Measurements from ENCODE around the gene HOOK2.
A peak's percentile ranks its signal among the peaks of the same experiment; 100 is the strongest.

HOOK2 gene

DNA sequence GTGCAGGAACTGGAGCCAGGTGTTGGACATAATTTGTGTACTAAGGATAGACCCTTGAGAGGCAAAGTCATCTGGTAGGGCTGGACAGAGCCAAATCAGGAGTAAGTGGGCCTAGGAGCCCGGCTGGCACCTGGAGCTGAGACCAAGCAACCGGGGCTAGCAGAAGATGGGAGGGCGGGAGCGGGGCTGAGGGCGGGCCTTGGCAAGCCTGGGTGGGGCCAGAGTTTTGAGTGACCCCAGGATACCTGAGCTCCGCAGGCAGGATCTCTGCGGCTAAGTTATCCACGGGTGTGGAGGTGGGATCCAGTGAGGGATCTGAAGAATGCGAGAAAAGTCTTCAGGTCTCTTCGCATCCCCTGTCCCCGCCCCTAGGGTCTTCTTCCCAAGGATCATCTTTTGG is 8.2 kb downstream of the HOOK2 start:
- Histone ChIP-seq H3K4me2 (no peak overlapping the region), H3K27ac (no peak overlapping the region), H3K4me1 (ENCODE audit: low read depth, poor library complexity, severe bottlenecking) (peaks cover 3% of the 10 kb centered on the region), H3K36me3 (ENCODE audit: insufficient read depth) (no peaks in the 10 kb centered on the region), H4K20me1 (ENCODE audit: insufficient read depth) (no peaks in the 10 kb centered on the region), H3K79me2 (ENCODE audit: insufficient read depth, low read depth) (no peaks in the 10 kb centered on the region), H3K27me3 (ENCODE audit: insufficient read depth, low read depth) (no peaks in the 10 kb centered on the region), H3K4me3 (IDR thresholded peaks at IDR 0.05; ENCODE audit: insufficient read depth, low read depth, low read length) (no peak overlapping the region), H3K9ac (no peak overlapping the region), H2AFZ (ENCODE audit: low read depth) (no peak overlapping the region)
- TF ChIP-seq CTCF (conservative IDR thresholded peaks at IDR 0.05; ENCODE audit: low read depth, low read length) = no peak

DNA sequence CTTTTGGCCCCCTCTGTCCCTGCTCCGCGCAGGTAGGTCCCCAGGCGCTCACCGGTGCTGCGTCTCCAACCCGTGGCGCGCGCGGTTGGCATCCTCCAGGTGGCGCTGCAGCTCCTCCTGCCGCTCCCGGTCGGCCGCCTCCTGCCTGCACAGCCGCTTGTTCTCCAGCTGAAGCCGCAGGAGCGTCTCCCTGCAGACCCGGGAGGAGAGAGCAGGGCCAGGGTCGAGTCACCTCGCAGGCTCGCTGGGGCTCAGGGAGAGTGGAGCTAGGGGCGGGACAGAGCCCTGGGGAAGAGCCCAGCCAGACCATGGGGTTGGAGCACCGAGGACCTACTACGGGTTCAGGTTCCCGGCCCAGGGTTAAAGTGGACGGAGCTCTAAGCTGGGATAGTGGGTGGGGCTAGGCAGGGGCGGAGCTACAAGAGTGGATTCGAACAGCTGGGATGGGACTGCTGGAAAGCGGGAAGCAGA is 9.3 kb downstream of the HOOK2 start:
- no peak overlapping the region for H3K27ac ChIP-seq

GRCh38 chr19:12764698-12765097 is 10.7 kb downstream of the HOOK2 start:
- Histone ChIP-seq H3K27me3 (ENCODE audit: insufficient read depth, low read depth) (no peaks in the 10 kb centered on the region; the same call in 1 of the 2 replicates), H2AFZ (ENCODE audit: low read depth) (no peak overlapping the region), H4K20me1 (ENCODE audit: insufficient read depth) (no peaks in the 10 kb centered on the region), H3K79me2 (ENCODE audit: insufficient read depth, low read depth) (no peaks in the 10 kb centered on the region), H3K4me2 (no peak overlapping the region), H3K4me3 (IDR thresholded peaks at IDR 0.05; ENCODE audit: insufficient read depth, low read depth, low read length) (no peak overlapping the region), H3K27ac (no peak overlapping the region), H3K9ac (no peak overlapping the region), H3K36me3 (ENCODE audit: insufficient read depth) (no peaks in the 10 kb centered on the region), H3K4me1 (ENCODE audit: low read depth, poor library complexity, severe bottlenecking) (no peaks in the 10 kb centered on the region)
- TF ChIP-seq CTCF (conservative IDR thresholded peaks at IDR 0.05; ENCODE audit: low read depth, low read length) = no peak

More for the DNA sequence above, 9.3 kb downstream of the HOOK2 start:
- peak overlapping the region; percentile 61; the same call in 1 of the 2 replicates for H2AFZ ChIP-seq (ENCODE audit: low read depth)
- H3K36me3 ChIP-seq (ENCODE audit: insufficient read depth) = no peaks in the 10 kb centered on the region
- no peaks in the 10 kb centered on the region for H3K4me1 ChIP-seq (ENCODE audit: low read depth, poor library complexity, severe bottlenecking)
- H3K4me2 ChIP-seq = peak overlapping the region; percentile 80
- no peaks in the 10 kb centered on the region for H4K20me1 ChIP-seq (ENCODE audit: insufficient read depth)
- H3K79me2 ChIP-seq (ENCODE audit: insufficient read depth, low read depth) = no peaks in the 10 kb centered on the region
- TF ChIP-seq CTCF (conservative IDR thresholded peaks at IDR 0.05; ENCODE audit: low read depth, low read length) = peak; percentile 85
- no peaks in the 10 kb centered on the region for H3K27me3 ChIP-seq (ENCODE audit: insufficient read depth, low read depth)
- no peak overlapping the region for H3K9ac ChIP-seq
- no peak overlapping the region for H3K4me3 ChIP-seq (IDR thresholded peaks at IDR 0.05; ENCODE audit: insufficient read depth, low read depth, low read length)

GRCh38 chr19:12763100-12763499 is 12.3 kb downstream of the HOOK2 start:
- H4K20me1 ChIP-seq (ENCODE audit: insufficient read depth) = no peaks in the 10 kb centered on the region
- no peak overlapping the region for H3K9ac ChIP-seq
- no peak for TF ChIP-seq CTCF (conservative IDR thresholded peaks at IDR 0.05; ENCODE audit: low read depth, low read length)
- H3K4me1 ChIP-seq (ENCODE audit: low read depth, poor library complexity, severe bottlenecking) = no peaks in the 10 kb centered on the region
- no peak overlapping the region for H3K4me2 ChIP-seq
- H3K27me3 ChIP-seq (ENCODE audit: insufficient read depth, low read depth) = peaks cover 10% of the 10 kb centered on the region; the same call in 1 of the 2 replicates
- no peak overlapping the region for H3K27ac ChIP-seq
- H3K79me2 ChIP-seq (ENCODE audit: insufficient read depth, low read depth) = no peaks in the 10 kb centered on the region
- no peaks in the 10 kb centered on the region for H3K36me3 ChIP-seq (ENCODE audit: insufficient read depth)
- H2AFZ ChIP-seq (ENCODE audit: low read depth) = no peak overlapping the region
- no peak overlapping the region for H3K4me3 ChIP-seq (IDR thresholded peaks at IDR 0.05; ENCODE audit: insufficient read depth, low read depth, low read length)
